ENCODE measurements around the gene XYLT1.

GRCh38 chr16:17504050-17504449 lies 33.3 kb upstream of the XYLT1 start:
- no peak for TF ChIP-seq POLR2AphosphoS5 (IDR thresholded peaks at IDR 0.05; ENCODE audit: low read depth, low read length)
- TF ChIP-seq POLR2A (IDR thresholded peaks at IDR 0.05; ENCODE audit: low read depth, low read length): no peak
- no peak for TF ChIP-seq POU2F2 (IDR thresholded peaks at IDR 0.05; ENCODE audit: low read depth, low read length)
- no peak for TF ChIP-seq TAF1 (IDR thresholded peaks at IDR 0.05; ENCODE audit: low read depth, low read length)
- no peak for TF ChIP-seq SPI1 (IDR thresholded peaks at IDR 0.05; ENCODE audit: low read depth, low read length)
- no peak for TF ChIP-seq PAX5 (IDR thresholded peaks at IDR 0.05; ENCODE audit: insufficient read depth, low read length, severe bottlenecking)
